ENCODE results near the gene CAV2. TPM values are rescaled to one million over a fixed set of nuclear protein-coding genes. Genes with fewer than 3 reads are reported as not detected.

CAV2 gene
- total RNA-seq, 1 experiment from 2014 or later: 18.1 TPM

DNA sequence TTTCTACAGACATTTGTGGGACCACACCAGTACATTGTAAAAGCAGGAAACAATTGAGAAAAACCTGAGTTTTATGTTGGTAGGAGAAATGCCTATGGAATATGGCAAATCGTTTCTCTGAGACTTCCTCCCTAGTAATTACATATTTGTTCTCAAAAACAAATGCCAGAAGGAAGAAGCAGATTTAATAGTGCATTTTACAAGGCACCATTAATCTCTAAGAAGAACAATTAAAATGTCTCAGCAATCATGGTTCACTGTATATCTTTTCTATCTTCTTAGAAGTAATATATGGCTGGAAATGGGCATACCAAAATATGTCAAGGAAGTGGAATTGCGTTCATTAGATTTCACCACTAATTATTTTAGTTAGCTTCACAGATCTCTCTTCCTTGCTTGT is 38.6 kb downstream of the CAV2 start:
- TF ChIP-seq, protein P1, sequence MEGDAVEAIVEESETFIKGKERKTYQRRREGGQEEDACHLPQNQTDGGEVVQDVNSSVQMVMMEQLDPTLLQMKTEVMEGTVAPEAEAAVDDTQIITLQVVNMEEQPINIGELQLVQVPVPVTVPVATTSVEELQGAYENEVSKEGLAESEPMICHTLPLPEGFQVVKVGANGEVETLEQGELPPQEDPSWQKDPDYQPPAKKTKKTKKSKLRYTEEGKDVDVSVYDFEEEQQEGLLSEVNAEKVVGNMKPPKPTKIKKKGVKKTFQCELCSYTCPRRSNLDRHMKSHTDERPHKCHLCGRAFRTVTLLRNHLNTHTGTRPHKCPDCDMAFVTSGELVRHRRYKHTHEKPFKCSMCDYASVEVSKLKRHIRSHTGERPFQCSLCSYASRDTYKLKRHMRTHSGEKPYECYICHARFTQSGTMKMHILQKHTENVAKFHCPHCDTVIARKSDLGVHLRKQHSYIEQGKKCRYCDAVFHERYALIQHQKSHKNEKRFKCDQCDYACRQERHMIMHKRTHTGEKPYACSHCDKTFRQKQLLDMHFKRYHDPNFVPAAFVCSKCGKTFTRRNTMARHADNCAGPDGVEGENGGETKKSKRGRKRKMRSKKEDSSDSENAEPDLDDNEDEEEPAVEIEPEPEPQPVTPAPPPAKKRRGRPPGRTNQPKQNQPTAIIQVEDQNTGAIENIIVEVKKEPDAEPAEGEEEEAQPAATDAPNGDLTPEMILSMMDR (IDR thresholded peaks at IDR 0.05; ENCODE audit: insufficient read depth in 1 of 2, low read depth in 1 of 2, low read length in 1 of 2, severe bottlenecking in 1 of 2, unreplicated experiment in 1 of 2): no peak
- H3K27me3 Mint-ChIP-seq (ENCODE audit: insufficient read depth, unreplicated experiment): no peaks in the 10 kb centered on the region
- H3K36me3 Mint-ChIP-seq (ENCODE audit: insufficient read depth, unreplicated experiment): no peaks in the 10 kb centered on the region
- POLR2A ChIA-PET: no interaction called here
- no peak overlapping the region for H3K27ac Mint-ChIP-seq (ENCODE audit: unreplicated experiment)
- no peaks in the 10 kb centered on the region for H3K36me3 ChIP-seq (ENCODE audit: control insufficient read depth, insufficient read depth, low read length)
- H3K4me3 ChIP-seq (ENCODE audit: low read depth, low read length): no peak overlapping the region
- CTCF ChIA-PET: no interaction called here
- no peaks in the 10 kb centered on the region for H3K27me3 ChIP-seq (replicated peaks; ENCODE audit: control insufficient read depth, insufficient read depth, low read length)
- H3K4me3 Mint-ChIP-seq (ENCODE audit: unreplicated experiment): no peak overlapping the region
- no peak for DNase-seq
- peaks cover 13% of the 10 kb centered on the region for H3K4me1 Mint-ChIP-seq (ENCODE audit: low read depth, unreplicated experiment)
- no TSS peak for BruUV-seq (replicated peaks)
- intact Hi-C loops (cut with micrococcal nuclease; ENCODE audit: unreplicated experiment): no loop called here
- H3K4me1 ChIP-seq: peaks cover 25% of the 10 kb centered on the region
- H3K9me3 Mint-ChIP-seq (ENCODE audit: unreplicated experiment): peaks cover 10% of the 10 kb centered on the region
- no peaks in the 10 kb centered on the region for H3K9me3 ChIP-seq

DNA sequence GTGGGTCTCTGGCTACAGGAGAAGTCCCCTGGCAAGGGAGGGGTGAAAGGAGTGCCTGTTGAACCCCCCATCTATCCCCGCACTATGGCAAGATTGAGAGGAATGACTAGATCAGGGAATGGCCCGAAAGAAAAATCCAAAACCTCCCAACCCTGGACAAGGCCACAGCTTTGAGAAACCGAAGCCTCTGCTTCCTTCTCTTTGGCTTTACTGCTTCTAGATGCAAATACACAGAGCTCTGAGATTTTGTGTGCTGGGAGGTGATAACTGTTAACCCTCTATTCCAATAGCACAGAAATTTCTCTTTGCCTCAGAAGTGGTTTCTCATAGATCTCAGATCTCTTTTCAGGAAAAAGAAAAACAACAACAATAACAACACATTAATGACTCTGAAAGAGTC is 40.3 kb downstream of the CAV2 start:
- no TSS peak for BruUV-seq (replicated peaks)
- Histone ChIP-seq H3K4me1 (peaks cover 25% of the 10 kb centered on the region), H3K27me3 (replicated peaks; ENCODE audit: control insufficient read depth, insufficient read depth, low read length) (no peaks in the 10 kb centered on the region), H3K9me3 (no peaks in the 10 kb centered on the region), H3K4me3 (ENCODE audit: low read depth, low read length) (no peak overlapping the region), H3K36me3 (ENCODE audit: control insufficient read depth, insufficient read depth, low read length) (no peaks in the 10 kb centered on the region)
- TF ChIP-seq, protein P1 (IDR thresholded peaks at IDR 0.05; ENCODE audit: insufficient read depth in 1 of 2, low read depth in 1 of 2, low read length in 1 of 2, severe bottlenecking in 1 of 2, unreplicated experiment in 1 of 2): no peak
- Mint-ChIP-seq H3K27ac (ENCODE audit: unreplicated experiment) (no peak overlapping the region), H3K4me3 (ENCODE audit: unreplicated experiment) (no peak overlapping the region), H3K36me3 (ENCODE audit: insufficient read depth, unreplicated experiment) (no peaks in the 10 kb centered on the region), H3K9me3 (ENCODE audit: unreplicated experiment) (peaks cover 10% of the 10 kb centered on the region), H3K27me3 (ENCODE audit: insufficient read depth, unreplicated experiment) (no peaks in the 10 kb centered on the region), H3K4me1 (ENCODE audit: low read depth, unreplicated experiment) (peaks cover 13% of the 10 kb centered on the region)
- ChIA-PET POLR2A (no interaction called here), CTCF (no interaction called here)
- intact Hi-C loops (cut with micrococcal nuclease; ENCODE audit: unreplicated experiment): no loop called here
- no peak for DNase-seq

DNA sequence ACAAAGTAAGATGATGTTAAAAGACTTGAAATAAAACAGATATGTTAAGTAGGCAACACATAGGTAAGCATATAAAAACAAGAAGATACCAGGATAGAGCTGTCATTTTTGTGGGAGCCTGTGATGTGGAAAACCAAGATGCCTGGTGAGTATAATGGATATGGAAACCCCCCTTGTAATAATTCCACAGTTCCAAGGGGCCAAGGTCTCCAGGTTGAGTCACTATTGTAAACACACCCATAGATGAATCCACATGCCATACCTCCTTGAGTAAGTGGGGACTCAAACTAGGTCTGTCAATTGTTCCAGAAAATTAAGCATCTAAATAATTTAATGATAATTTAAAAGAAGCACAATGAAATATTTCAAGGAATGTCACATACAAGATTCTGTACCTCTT is 41.2 kb downstream of the CAV2 start:
- Histone ChIP-seq H3K4me3 (ENCODE audit: low read depth, low read length) (no peak overlapping the region), H3K4me1 (peaks cover 25% of the 10 kb centered on the region), H3K9me3 (no peaks in the 10 kb centered on the region), H3K27me3 (replicated peaks; ENCODE audit: control insufficient read depth, insufficient read depth, low read length) (no peaks in the 10 kb centered on the region), H3K36me3 (ENCODE audit: control insufficient read depth, insufficient read depth, low read length) (no peaks in the 10 kb centered on the region)
- DNase-seq: no peak
- intact Hi-C loops (cut with micrococcal nuclease; ENCODE audit: unreplicated experiment): no loop called here
- Mint-ChIP-seq H3K36me3 (ENCODE audit: insufficient read depth, unreplicated experiment) (no peaks in the 10 kb centered on the region), H3K27ac (ENCODE audit: unreplicated experiment) (peak overlapping the region; percentile 14), H3K9me3 (ENCODE audit: unreplicated experiment) (peaks cover 10% of the 10 kb centered on the region), H3K4me3 (ENCODE audit: unreplicated experiment) (no peak overlapping the region), H3K4me1 (ENCODE audit: low read depth, unreplicated experiment) (peaks cover 13% of the 10 kb centered on the region), H3K27me3 (ENCODE audit: insufficient read depth, unreplicated experiment) (no peaks in the 10 kb centered on the region)
- TF ChIP-seq, protein P1 (IDR thresholded peaks at IDR 0.05; ENCODE audit: insufficient read depth in 1 of 2, low read depth in 1 of 2, low read length in 1 of 2, severe bottlenecking in 1 of 2, unreplicated experiment in 1 of 2): no peak
- no TSS peak for BruUV-seq (replicated peaks)
- POLR2A ChIA-PET: no interaction called here
- CTCF ChIA-PET: no interaction called here
